Ascending aorta (tissue), 2 donors: Measurements from ENCODE around the gene C19orf12. TPM values are rescaled to one million over a fixed set of nuclear protein-coding genes. Genes with fewer than 3 reads are reported as not detected.
A peak's percentile ranks its signal among the peaks of the same experiment; 100 is the strongest.

Experiments
- DNase-seq, 2 donors: peaks; one replicate each; pipeline ENCODE4 v3.0.0-alpha.2; 2019; ENCODE audit warnings: low spot score in 2 of 2
- H3K27ac ChIP-seq, 2 donors: fragments of 200-600 bp; sonication (generic); one replicate each; pipeline ENCODE4 v1.5.1; 2016 to 2017; ENCODE audit warnings: mild to moderate bottlenecking in 1 of 2
- H3K27me3 ChIP-seq: fragments of 200-600 bp; sonication (generic); one replicate; pipeline ENCODE4 v1.5.1; 2017
- H3K36me3 ChIP-seq, 2 donors: fragments of 200-600 bp; sonication (generic); one replicate each; pipeline ENCODE4 v1.5.1; 2016
- H3K4me1 ChIP-seq, 2 donors: fragments of 200-600 bp; sonication (generic); one replicate each; pipeline ENCODE4 v1.5.1; 2016 to 2017; ENCODE audit warnings: mild to moderate bottlenecking in 1 of 2
- H3K4me3 ChIP-seq, 2 donors: fragments of 200-600 bp; sonication (generic); one replicate each; pipeline ENCODE4 v1.5.1; 2016 to 2017; ENCODE audit warnings: mild to moderate bottlenecking in 1 of 2
- H3K9me3 ChIP-seq, 2 donors: fragments of 200-600 bp; sonication (generic); one replicate each; pipeline ENCODE4 v1.5.1; 2016
- intact Hi-C: fragments of 100-400 bp; cut with DNase I; formaldehyde crosslinking; loops from one replicate; pipeline ENCODE4 v1.15.1; 2023
- total RNA-seq: library from RNA; depleted of rRNA; stranded (reverse); fragments of >200 nt; gene quantifications from one replicate; pipeline ENCODE4 v1.1.0, GENCODE V29; 2016
- TF ChIP-seq, protein P1 (sequence below), 3 experiments: fragments of 200-600 bp in 2 of 3; fragments of 450-650 bp in 1 of 3; sonication (generic) in 2 of 3; IDR thresholded peaks; one replicate each; pipeline ENCODE4 v1.5.1; 2016 to 2019; ENCODE audit warnings: antibody characterized with exemption in 3 of 3, mild to moderate bottlenecking in 1 of 3, moderate library complexity in 1 of 3

C19orf12 gene
- total RNA-seq, 1 donor from 2014 or later = 37.8 TPM

DNA sequence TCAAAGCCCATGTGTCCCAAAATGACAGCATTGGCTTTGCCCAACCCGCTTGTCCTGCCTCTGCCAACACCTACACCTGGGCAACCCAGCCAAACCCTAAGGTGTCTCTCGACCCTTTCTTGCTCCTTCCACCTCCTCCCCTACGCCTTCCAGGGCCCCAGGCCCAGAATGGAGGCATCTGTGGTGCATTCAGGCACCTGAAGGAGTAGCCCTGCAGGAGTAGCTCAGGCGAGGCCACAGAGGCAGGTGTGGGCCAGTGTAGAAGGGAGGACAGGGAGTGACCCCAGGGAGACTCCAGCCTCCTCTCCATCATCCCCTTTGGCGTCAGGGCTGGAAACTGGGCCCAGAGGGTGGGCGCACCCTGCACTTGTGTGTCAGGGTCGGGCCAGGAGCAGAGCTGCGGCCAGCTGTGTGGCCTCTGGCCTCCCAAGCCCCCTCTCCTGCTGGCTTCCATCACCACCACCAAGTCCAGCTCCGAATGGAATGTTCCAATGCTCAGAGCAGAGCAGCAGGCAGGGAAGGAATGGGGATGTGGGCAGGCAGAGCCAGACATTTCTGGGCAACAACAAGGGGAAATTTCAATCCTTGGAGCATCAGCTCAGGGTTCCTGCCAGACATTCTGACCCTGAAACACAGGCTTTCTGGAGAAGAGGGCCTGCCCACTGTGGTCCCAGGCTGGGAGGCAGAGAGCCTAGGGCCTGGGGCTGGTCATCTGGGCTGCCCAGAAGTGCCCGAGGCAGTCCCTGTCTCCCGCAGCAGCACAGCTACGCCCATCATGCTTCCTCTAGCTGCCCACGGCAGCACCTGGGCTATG is 33.4 kb downstream of the C19orf12 start:
- Histone ChIP-seq H3K36me3 (peaks cover 7 to 9% of the 10 kb centered on the region in 2 donors), H3K27ac (peak overlapping the region; percentile 65 to 84), H3K4me3 (no peak overlapping the region), H3K4me1 (peaks cover 18 to 61% of the 10 kb centered on the region in 2 donors), H3K9me3 (no peaks in the 10 kb centered on the region), H3K27me3 (no peaks in the 10 kb centered on the region)
- TF ChIP-seq, protein P1, sequence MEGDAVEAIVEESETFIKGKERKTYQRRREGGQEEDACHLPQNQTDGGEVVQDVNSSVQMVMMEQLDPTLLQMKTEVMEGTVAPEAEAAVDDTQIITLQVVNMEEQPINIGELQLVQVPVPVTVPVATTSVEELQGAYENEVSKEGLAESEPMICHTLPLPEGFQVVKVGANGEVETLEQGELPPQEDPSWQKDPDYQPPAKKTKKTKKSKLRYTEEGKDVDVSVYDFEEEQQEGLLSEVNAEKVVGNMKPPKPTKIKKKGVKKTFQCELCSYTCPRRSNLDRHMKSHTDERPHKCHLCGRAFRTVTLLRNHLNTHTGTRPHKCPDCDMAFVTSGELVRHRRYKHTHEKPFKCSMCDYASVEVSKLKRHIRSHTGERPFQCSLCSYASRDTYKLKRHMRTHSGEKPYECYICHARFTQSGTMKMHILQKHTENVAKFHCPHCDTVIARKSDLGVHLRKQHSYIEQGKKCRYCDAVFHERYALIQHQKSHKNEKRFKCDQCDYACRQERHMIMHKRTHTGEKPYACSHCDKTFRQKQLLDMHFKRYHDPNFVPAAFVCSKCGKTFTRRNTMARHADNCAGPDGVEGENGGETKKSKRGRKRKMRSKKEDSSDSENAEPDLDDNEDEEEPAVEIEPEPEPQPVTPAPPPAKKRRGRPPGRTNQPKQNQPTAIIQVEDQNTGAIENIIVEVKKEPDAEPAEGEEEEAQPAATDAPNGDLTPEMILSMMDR (IDR thresholded peaks at IDR 0.05) = no peak
- intact Hi-C loops = loop anchor here (2.0 kb wide), 1 partner anchor 15 kb away; no protein-coding TSS in a partner anchor
- DNase-seq = no peak

DNA sequence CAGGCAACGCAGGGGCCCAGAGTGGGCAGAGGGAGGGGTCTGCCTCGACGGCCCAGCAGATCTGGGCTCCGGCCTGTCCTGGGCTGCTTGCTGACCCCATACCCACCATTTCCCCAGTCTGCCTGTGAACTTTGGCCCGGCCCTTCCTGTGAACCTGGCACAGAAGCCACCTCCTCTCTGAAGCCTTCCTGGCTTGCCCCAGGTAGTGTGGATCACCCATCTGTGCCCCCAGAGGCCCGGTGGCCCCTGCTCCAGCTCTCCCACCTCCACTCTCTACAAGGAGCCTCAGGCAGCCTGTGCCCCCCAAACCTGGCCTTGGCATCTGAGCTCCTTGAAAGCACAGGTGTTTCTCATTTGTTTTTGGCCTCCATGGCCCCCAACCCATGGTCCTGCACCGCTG is 34.1 kb downstream of the C19orf12 start:
- no peak for DNase-seq
- no peaks in the 10 kb centered on the region for H3K9me3 ChIP-seq
- H3K36me3 ChIP-seq = peaks cover 12 to 16% of the 10 kb centered on the region in 2 donors
- H3K27ac ChIP-seq = peak overlapping the region; percentile 65 to 84
- peaks cover 18 to 63% of the 10 kb centered on the region in 2 donors for H3K4me1 ChIP-seq
- TF ChIP-seq, protein P1 (IDR thresholded peaks at IDR 0.05) = no peak
- intact Hi-C loops = loop anchor here (2.0 kb wide), 1 partner anchor 14 kb away; no protein-coding TSS in a partner anchor
- no peaks in the 10 kb centered on the region for H3K27me3 ChIP-seq
- no peak overlapping the region for H3K4me3 ChIP-seq

DNA sequence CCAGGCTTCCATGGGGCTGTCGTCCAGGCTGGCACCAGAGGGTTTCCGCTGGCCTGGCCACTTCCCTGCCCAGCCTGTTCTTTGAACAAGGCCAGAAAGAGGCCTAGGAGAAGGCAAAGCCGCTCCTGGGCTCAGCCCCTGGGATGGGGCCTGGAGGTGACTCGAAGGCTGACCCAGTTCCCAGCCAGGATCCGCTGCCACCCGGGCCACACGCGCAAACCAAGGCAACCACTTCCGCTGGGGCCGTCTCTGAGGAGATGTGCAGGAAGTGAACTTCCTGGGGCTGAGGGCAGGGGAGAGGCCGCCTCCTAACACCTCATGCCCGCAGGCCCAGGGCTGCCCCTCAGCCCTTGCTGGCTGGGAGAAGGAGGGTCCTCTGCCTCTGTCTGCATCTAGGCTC is 34.6 kb downstream of the C19orf12 start:
- peak in 1 of 2 donors; percentile 77 for DNase-seq
- Histone ChIP-seq H3K4me3 (no peak overlapping the region), H3K27me3 (no peaks in the 10 kb centered on the region), H3K36me3 (peaks cover 17 to 21% of the 10 kb centered on the region in 2 donors), H3K27ac (peak overlapping the region; percentile 65 to 84), H3K4me1 (peaks cover 18 to 58% of the 10 kb centered on the region in 2 donors), H3K9me3 (no peaks in the 10 kb centered on the region)
- TF ChIP-seq, protein P1 (IDR thresholded peaks at IDR 0.05) = no peak
- intact Hi-C loops = loop anchor here (2.0 kb wide), 1 partner anchor 14 kb away; no protein-coding TSS in a partner anchor

DNA sequence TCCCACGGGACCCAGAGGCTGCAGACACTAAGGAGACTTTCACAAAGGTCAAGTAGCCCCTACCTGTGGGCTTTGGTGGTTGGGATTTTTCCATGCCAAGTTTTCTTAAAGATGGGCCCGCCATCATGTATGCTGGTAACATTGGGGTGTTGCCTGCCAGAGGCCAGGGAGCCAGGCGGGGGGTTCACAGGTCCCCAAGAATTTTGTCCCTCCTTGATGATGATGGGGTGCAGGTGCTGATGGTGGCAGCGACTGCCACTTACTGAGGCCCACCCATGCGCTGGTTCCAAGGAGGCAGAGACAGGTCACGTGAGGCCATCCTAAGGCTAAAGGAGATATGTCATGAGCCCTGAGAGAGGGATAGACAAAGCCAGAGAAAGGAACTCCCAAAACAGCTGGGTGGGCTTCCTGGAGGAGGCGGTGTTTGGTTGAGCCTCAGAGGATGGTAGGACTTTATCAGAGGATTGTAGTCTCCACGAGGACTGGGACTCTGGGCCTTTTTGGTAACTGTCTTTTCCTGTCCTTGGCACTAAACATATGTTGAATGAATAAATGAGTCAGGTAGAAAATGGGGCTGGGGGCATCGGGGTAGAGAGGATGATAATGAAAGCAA is 35.4 kb downstream of the C19orf12 start:
- DNase-seq = no peak
- TF ChIP-seq, protein P1 (IDR thresholded peaks at IDR 0.05) = no peak
- Histone ChIP-seq H3K27ac (peak overlapping the region; percentile 65 to 84), H3K27me3 (no peaks in the 10 kb centered on the region), H3K36me3 (peaks cover 23 to 28% of the 10 kb centered on the region in 2 donors), H3K9me3 (no peaks in the 10 kb centered on the region), H3K4me3 (no peak overlapping the region), H3K4me1 (peaks cover 18 to 54% of the 10 kb centered on the region in 2 donors)
- intact Hi-C loops = loop anchor here (2.0 kb wide), 1 partner anchor 13 kb away; no protein-coding TSS in a partner anchor

DNA sequence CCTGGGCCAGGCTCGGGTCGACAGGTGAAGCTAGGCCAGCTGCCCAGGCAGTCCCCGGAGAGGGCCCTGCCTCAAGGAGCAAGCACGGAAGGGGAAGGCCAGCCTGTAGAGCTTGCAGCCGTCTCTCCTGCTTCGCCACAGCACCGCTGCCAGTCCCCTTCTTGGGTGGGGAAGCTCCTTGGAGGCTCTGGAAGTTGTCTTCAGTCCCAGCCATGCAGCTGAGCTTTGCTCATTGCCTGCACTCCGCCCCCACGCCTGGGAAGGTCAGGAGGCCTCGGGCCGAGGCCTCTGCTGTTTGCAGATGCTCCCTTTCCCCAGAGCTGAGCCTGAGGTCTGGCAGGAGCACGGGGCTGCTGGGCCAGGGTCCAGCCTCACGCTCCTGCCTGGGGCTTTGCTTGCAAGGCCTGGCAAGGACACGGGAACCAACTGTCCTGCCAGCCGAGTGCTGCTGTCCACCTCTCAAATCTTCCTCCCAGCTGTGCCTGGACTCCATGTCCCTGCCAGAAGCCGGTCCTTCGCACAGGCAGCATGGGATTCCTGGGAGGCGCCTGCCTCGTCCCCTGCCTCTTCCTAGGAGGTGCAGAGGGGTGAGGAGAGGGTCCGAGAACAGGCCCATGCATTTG is 36.5 kb downstream of the C19orf12 start:
- TF ChIP-seq, protein P1 (IDR thresholded peaks at IDR 0.05) = no peak
- no peak for DNase-seq
- H3K27ac ChIP-seq = peak overlapping the region; percentile 4 to 58

More for the DNA sequence above, 36.5 kb downstream of the C19orf12 start:
- H3K4me3 ChIP-seq = no peak overlapping the region
- H3K27me3 ChIP-seq = no peaks in the 10 kb centered on the region
- intact Hi-C loops = no loop called here
- H3K4me1 ChIP-seq = peaks cover 18 to 54% of the 10 kb centered on the region in 2 donors
- H3K9me3 ChIP-seq = no peaks in the 10 kb centered on the region
- peaks cover 33 to 39% of the 10 kb centered on the region in 2 donors for H3K36me3 ChIP-seq
